Fibroblast of villous mesenchyme (primary cell): ENCODE results near the gene VTI1B. TPM values are rescaled to one million over a fixed set of nuclear protein-coding genes. Genes with fewer than 3 reads are reported as not detected.
A peak's percentile ranks its signal among the peaks of the same experiment; 100 is the strongest.

Experiments used
- DNase-seq: peaks from one replicate; pipeline ENCODE4 v3.0.0-alpha.2; 2010; ENCODE audit warnings: low read depth
- H3K4me3 ChIP-seq: 2 replicates; pipeline ENCODE4 v1.5.1; 2011; ENCODE audit warnings: low read depth, mild to moderate bottlenecking, low read length
- CTCF ChIP-seq: IDR thresholded peaks from 2 replicates; pipeline ENCODE4 v1.5.1; 2012; ENCODE audit warnings: low read depth, mild to moderate bottlenecking, low read length; ENCODE audit not compliant: insufficient read depth
- total RNA-seq: library from RNA; depleted of rRNA; stranded (reverse); fragments of >200 nt; gene quantifications from 2 replicates; pipeline ENCODE4 v1.2.3, GENCODE V29; 2012

Gene VTI1B
- total RNA-seq, 1 donor: 52.2 TPM

GRCh38 chr14:67622675-67623074 is 51.8 kb downstream of the VTI1B start:
- no peak for TF ChIP-seq CTCF
- no peak overlapping the region for H3K4me3 ChIP-seq

DNA sequence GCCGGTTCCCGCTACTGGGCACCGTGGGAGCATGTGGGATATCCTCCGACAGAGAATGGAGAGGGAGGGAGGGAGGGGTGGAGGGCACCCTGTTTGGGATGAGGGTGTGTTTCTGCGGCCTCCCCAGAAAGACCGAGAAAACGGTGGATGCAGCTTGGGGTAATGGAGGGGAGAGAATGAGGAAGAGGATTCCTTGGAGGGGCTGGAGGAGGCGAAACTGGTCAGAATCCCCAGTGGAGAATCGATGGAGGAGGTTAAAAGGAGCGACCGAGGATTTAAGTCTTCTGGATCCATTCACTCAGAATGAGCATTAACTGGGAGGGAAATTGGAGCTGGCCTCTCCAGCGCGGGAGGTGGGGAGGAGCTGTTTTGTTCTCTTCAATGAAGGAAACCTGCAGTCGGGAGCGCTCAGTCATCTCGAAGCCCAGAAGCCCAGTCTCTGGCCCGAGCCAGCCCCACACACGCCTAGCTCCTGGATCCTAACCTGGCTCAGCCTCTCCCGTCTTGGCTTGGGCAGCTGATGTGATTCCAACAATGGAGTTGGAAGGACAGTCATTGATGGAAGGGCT is 54.1 kb downstream of the VTI1B start:
- TF ChIP-seq CTCF: no peak
- peak overlapping the region; percentile 74 for H3K4me3 ChIP-seq
- DNase-seq: peak; percentile 13

More at GRCh38 chr14:67622675-67623074, 51.8 kb downstream of the VTI1B start:
- DNase-seq: peak; percentile 93

GRCh38 chr14:67619446-67620216 is 54.8 kb downstream of the VTI1B start, which contains the start of gene ARG2:
ARG2 (plus strand) TSS chr14:67619920; CDS start chr14:67619978, 58 bp downstream.
- H3K4me3 ChIP-seq: peak within 1 kb of the TSS; percentile 74
- peak; percentile 95 for DNase-seq
- TF ChIP-seq CTCF: no peak

- peak; percentile 87 for DNase-seq
- TF ChIP-seq CTCF: peak; percentile 75
- no peak overlapping the region for H3K4me3 ChIP-seq
Measured at GRCh38 chr14:67618617-67619063, 55.8 kb downstream of the VTI1B start.

- no peak overlapping the region for H3K4me3 ChIP-seq
- DNase-seq: no peak
- TF ChIP-seq CTCF: no peak
Measured at GRCh38 chr14:67610491-67610890, 63.9 kb downstream of the VTI1B start.

- DNase-seq: no peak
- H3K4me3 ChIP-seq: no peak overlapping the region
- TF ChIP-seq CTCF: no peak
Measured at GRCh38 chr14:67609642-67610310, 64.7 kb downstream of the VTI1B start.
